HEK293 (cell line): Measurements from ENCODE around the gene CDCA4.

Source experiments
- CTCF ChIA-PET: fragments of 350-600 bp; formaldehyde crosslinking; extraction: SDS; loops from one replicate; lab custom pipeline; 2021; ENCODE audit warnings: antibody characterized with exemption; lab: Yijun Ruan, JAX
- POLR2A ChIA-PET: fragments of 300-600 bp; formaldehyde crosslinking; extraction: SDS; loops from one replicate; lab custom pipeline; 2020; ENCODE audit warnings: antibody characterized with exemption, inconsistent platforms; lab: Yijun Ruan, JAX
- H3K27ac ChIP-seq: fragments of 200-500 bp; sonication (Bioruptor generic); 2 replicates; pipeline ENCODE4 v1.5.1; 2014; ENCODE audit warnings: low read depth, low read length, control low read depth, inconsistent platforms; ENCODE audit errors: extremely low read depth
- H3K36me3 ChIP-seq, 2 experiments: fragments of 200-500 bp in 1 of 2; sonication (Bioruptor generic) in 1 of 2; 1 replicate in 1 of 2; 2 replicates in 1 of 2; pipeline ENCODE4 v1.5.1; 2014 to 2017; ENCODE audit warnings: inconsistent platforms in 2 of 2, low read length in 2 of 2; ENCODE audit not compliant: control insufficient read depth in 2 of 2, insufficient read depth in 1 of 2
- H3K4me1 ChIP-seq: fragments of 200-500 bp; sonication (Bioruptor generic); 2 replicates; pipeline ENCODE4 v1.5.1; 2014; ENCODE audit warnings: mild to moderate bottlenecking, low read length, inconsistent platforms; ENCODE audit not compliant: control insufficient read depth, insufficient read depth
- H3K4me3 ChIP-seq: 2 replicates; pipeline ENCODE4 v1.5.1; 2011; ENCODE audit warnings: low read depth, mild to moderate bottlenecking, control low read depth, low read length, moderate library complexity
- H3K9me3 ChIP-seq: fragments of 200-500 bp; sonication (Bioruptor generic); 2 replicates; pipeline ENCODE4 v1.5.1; 2014; ENCODE audit warnings: low read depth, low read length, inconsistent platforms; ENCODE audit not compliant: control insufficient read depth, insufficient read depth
- GLI4 ChIP-seq: fragments of 450-650 bp; formaldehyde crosslinking; IDR thresholded peaks from 2 replicates; pipeline ENCODE4 v1.5.1; 2016; ENCODE audit warnings: missing biosample characterization, missing genetic modification characterization
- GLIS2 ChIP-seq: fragments of 450-650 bp; formaldehyde crosslinking; IDR thresholded peaks from 2 replicates; pipeline ENCODE4 v1.5.1; 2016; ENCODE audit warnings: missing biosample characterization, missing genetic modification characterization
- KLF1 ChIP-seq: fragments of 450-650 bp; formaldehyde crosslinking; IDR thresholded peaks from 2 replicates; pipeline ENCODE4 v1.5.1; 2016; ENCODE audit warnings: missing biosample characterization, missing genetic modification characterization
- OVOL3 ChIP-seq: fragments of 450-650 bp; formaldehyde crosslinking; IDR thresholded peaks from 2 replicates; pipeline ENCODE4 v1.5.1; 2016; ENCODE audit warnings: missing biosample characterization, missing genetic modification characterization
- PRDM10 ChIP-seq: fragments of 450-650 bp; formaldehyde crosslinking; IDR thresholded peaks from 2 replicates; pipeline ENCODE4 v1.5.1; 2016; ENCODE audit warnings: missing biosample characterization, missing genetic modification characterization
- SP2 ChIP-seq: fragments of 450-650 bp; formaldehyde crosslinking; IDR thresholded peaks from 2 replicates; pipeline ENCODE4 v1.5.1; 2016; ENCODE audit warnings: missing biosample characterization, missing genetic modification characterization
- ZBTB26 ChIP-seq: fragments of 450-650 bp; formaldehyde crosslinking; optimal IDR thresholded peaks from 2 replicates; pipeline ENCODE3; 2016; ENCODE audit warnings: missing biosample characterization, mild to moderate bottlenecking, missing genetic modification characterization
- ZNF362 ChIP-seq: fragments of 450-650 bp; formaldehyde crosslinking; IDR thresholded peaks from 2 replicates; pipeline ENCODE4 v1.5.1; 2016; ENCODE audit warnings: missing biosample characterization, missing genetic modification characterization
- ZNF404 ChIP-seq: fragments of 450-650 bp; formaldehyde crosslinking; IDR thresholded peaks from 2 replicates; pipeline ENCODE4 v1.5.1; 2017; ENCODE audit warnings: missing biosample characterization, missing genetic modification characterization
- ZNF571 ChIP-seq: fragments of 450-650 bp; formaldehyde crosslinking; IDR thresholded peaks from 2 replicates; pipeline ENCODE4 v1.5.0; 2017; ENCODE audit warnings: missing biosample characterization, missing genetic modification characterization
- ZNF580 ChIP-seq: fragments of 450-650 bp; formaldehyde crosslinking; IDR thresholded peaks from 2 replicates; pipeline ENCODE4 v1.5.1; 2016; ENCODE audit warnings: missing biosample characterization, missing genetic modification characterization
- ZNF639 ChIP-seq: fragments of 450-650 bp; formaldehyde crosslinking; IDR thresholded peaks from 2 replicates; pipeline ENCODE4 v1.5.1; 2016; ENCODE audit warnings: missing biosample characterization, missing genetic modification characterization
- ZNF645 ChIP-seq: fragments of 450-650 bp; formaldehyde crosslinking; IDR thresholded peaks from 2 replicates; pipeline ENCODE4; 2016; ENCODE audit warnings: missing biosample characterization, missing genetic modification characterization
- ZNF747 ChIP-seq: fragments of 450-650 bp; formaldehyde crosslinking; IDR thresholded peaks from 2 replicates; pipeline ENCODE4 v1.5.1; 2016; ENCODE audit warnings: missing biosample characterization, missing genetic modification characterization

The CDCA4 gene

GRCh38 chr14:104968153-104968527 lies 52.7 kb downstream of the CDCA4 start (continued):
- TF ChIP-seq PRDM10 (tag by site-specific recombination) (peak; percentile 98), ZBTB26 (tag by site-specific recombination) (peak; percentile 22), ZNF580 (tag by site-specific recombination) (no peak), GLIS2 (tag by site-specific recombination) (peak; percentile 34; the same call in 1 of the 2 replicates), OVOL3 (tag by site-specific recombination) (no peak), ZNF645 (tag by site-specific recombination) (no peak)

- H3K36me3 ChIP-seq = no peaks in the 10 kb centered on the region
- H3K9me3 ChIP-seq = no peaks in the 10 kb centered on the region
- no peak overlapping the region for H3K27ac ChIP-seq
- H3K4me1 ChIP-seq = peaks cover 9% of the 10 kb centered on the region
- ChIA-PET CTCF (interaction anchor here (1.0 kb wide), 1 partner anchor 34 kb away, joined by 3 read pairs; no protein-coding TSS in a partner anchor), POLR2A (no interaction called here)
- no peak for TF ChIP-seq ZNF747 (tag by site-specific recombination)
- no peak for TF ChIP-seq ZNF404 (tag by site-specific recombination)
- 0 out of 2 replicates have a peak, but pooled peaks have one; percentile 11 for TF ChIP-seq SP2 (tag by site-specific recombination)
- no peak for TF ChIP-seq ZNF362 (tag by site-specific recombination)
- TF ChIP-seq GLI4 (tag by site-specific recombination) = no peak
- peak; percentile 92 for TF ChIP-seq KLF1 (tag by site-specific recombination)
- TF ChIP-seq ZNF571 (tag by site-specific recombination) = no peak
- H3K4me3 ChIP-seq = no peak overlapping the region
These were observed 53.3 kb downstream of the CDCA4 start for GRCh38 chr14:104967386-104968152.

GRCh38 chr14:104966981-104967385 lies 53.9 kb downstream of the CDCA4 start:
- H3K36me3 ChIP-seq = no peaks in the 10 kb centered on the region
- no peak overlapping the region for H3K27ac ChIP-seq
- CTCF ChIA-PET = interaction anchor here (1.0 kb wide), 1 partner anchor 33 kb away, joined by 3 read pairs; no protein-coding TSS in a partner anchor
- no peak overlapping the region for H3K4me3 ChIP-seq
- peaks cover 9% of the 10 kb centered on the region for H3K4me1 ChIP-seq
- peak; percentile 98 for TF ChIP-seq KLF1 (tag by site-specific recombination)
- no peak for TF ChIP-seq ZNF639
- POLR2A ChIA-PET = no interaction called here
- no peaks in the 10 kb centered on the region for H3K9me3 ChIP-seq
